WTC11 (cell line): Measurements from ENCODE around the gene B3GNT9. TPM values are rescaled to one million over a fixed set of nuclear protein-coding genes. Genes with fewer than 3 reads are reported as not detected.

Experiments
- ATAC-seq: fragments of 200-7000 bp; cut with Tn5 transposase; 2 replicates; pipeline ENCODE4 v1.10.0; 2021; ENCODE audit warnings: mild to moderate bottlenecking, moderate library complexity
- CTCF ChIA-PET: fragments of 300-600 bp; sonication (Branson Sonifier 250); formaldehyde crosslinking; loops from one replicate; lab custom pipeline; 2021; ENCODE audit warnings: antibody characterized with exemption; lab: Charles Lee
- POLR2A ChIA-PET: fragments of 350-600 bp; sonication (Branson Sonifier 250); formaldehyde crosslinking; loops from one replicate; lab custom pipeline; 2021; ENCODE audit warnings: antibody characterized with exemption; lab: Charles Lee
- DNase-seq: peaks from one replicate; pipeline ENCODE4 v3.0.0; 2021; ENCODE audit warnings: low spot score
- H3K27ac Mint-ChIP-seq: 2 replicates; pipeline ENCODE4 v1.8.0; 2021; ENCODE audit warnings: mixed read lengths
- H3K27me3 Mint-ChIP-seq: 2 replicates; pipeline ENCODE4 v1.8.0; 2021; ENCODE audit warnings: low read depth, mild to moderate bottlenecking, moderate library complexity, mixed read lengths
- H3K36me3 Mint-ChIP-seq: 2 replicates; pipeline ENCODE4 v1.8.0; 2021; ENCODE audit warnings: mixed read lengths
- H3K4me1 Mint-ChIP-seq: 2 replicates; pipeline ENCODE4 v1.8.0; 2022; ENCODE audit warnings: mixed read lengths
- H3K4me3 Mint-ChIP-seq: 2 replicates; pipeline ENCODE4 v1.8.0; 2021; ENCODE audit warnings: mild to moderate bottlenecking, moderate library complexity, mixed read lengths
- H3K9me3 Mint-ChIP-seq: 2 replicates; pipeline ENCODE4 v1.8.0; 2021; ENCODE audit warnings: mixed read lengths
- ATF1 ChIP-seq: sonication (generic); formaldehyde crosslinking; IDR thresholded peaks from 2 replicates; pipeline ENCODE4 v1.8.1; 2023; ENCODE audit warnings: mild to moderate bottlenecking, moderate library complexity, missing genetic modification reagents
- ETV6 ChIP-seq: sonication (generic); formaldehyde crosslinking; IDR thresholded peaks from 2 replicates; pipeline ENCODE4 v1.8.1; 2022; ENCODE audit warnings: mild to moderate bottlenecking, missing genetic modification reagents
- FOXJ3 ChIP-seq: sonication (generic); formaldehyde crosslinking; IDR thresholded peaks from 2 replicates; pipeline ENCODE4 v1.9.0; 2021; ENCODE audit warnings: missing genetic modification reagents, mild to moderate bottlenecking, borderline replicate concordance
- KAT7 ChIP-seq: sonication (generic); formaldehyde crosslinking; IDR thresholded peaks from 2 replicates; pipeline ENCODE4 v1.8.1; 2023; ENCODE audit warnings: missing genetic modification reagents, mild to moderate bottlenecking, borderline replicate concordance
- NFE2L1 ChIP-seq: sonication (generic); formaldehyde crosslinking; IDR thresholded peaks from 2 replicates; pipeline ENCODE4 v1.8.1; 2023; ENCODE audit warnings: missing genetic modification reagents
- NFYB ChIP-seq: sonication (generic); formaldehyde crosslinking; conservative IDR thresholded peaks from 2 replicates; pipeline ENCODE4 v1.8.0; 2022; ENCODE audit warnings: low read depth, missing genetic modification reagents
- NR1H2 ChIP-seq: sonication (generic); formaldehyde crosslinking; IDR thresholded peaks from 2 replicates; pipeline ENCODE4 v1.9.0; 2021; ENCODE audit warnings: mild to moderate bottlenecking, moderate library complexity, missing genetic modification reagents
- NR2C2 ChIP-seq: sonication (generic); formaldehyde crosslinking; IDR thresholded peaks from 2 replicates; pipeline ENCODE4 v1.8.0; 2022; ENCODE audit warnings: mild to moderate bottlenecking, missing genetic modification reagents
- RELA ChIP-seq: sonication (generic); formaldehyde crosslinking; IDR thresholded peaks from 2 replicates; pipeline ENCODE4 v1.8.1; 2022; ENCODE audit warnings: missing genetic modification reagents, mild to moderate bottlenecking, borderline replicate concordance
- ZNF138 ChIP-seq: sonication (generic); formaldehyde crosslinking; conservative IDR thresholded peaks from 2 replicates; pipeline ENCODE4 v1.8.1; 2022; ENCODE audit warnings: mild to moderate bottlenecking, moderate library complexity, missing genetic modification reagents
- ZNF263 ChIP-seq: sonication (generic); formaldehyde crosslinking; IDR thresholded peaks from 2 replicates; pipeline ENCODE4 v1.8.1; 2022; ENCODE audit warnings: low read depth, mild to moderate bottlenecking, moderate library complexity, missing genetic modification reagents
- total RNA-seq: library from RNA; stranded (reverse); gene quantifications from 3 replicates; pipeline ENCODE4 v1.2.3, GENCODE V29; 2021
- TF ChIP-seq, protein P1 (sequence below): fragments of 250-450 bp; sonication (Bioruptor Pico); IDR thresholded peaks from 2 replicates; pipeline ENCODE4 v1.9.0; 2021; ENCODE audit warnings: moderate library complexity, mild to moderate bottlenecking, inconsistent platforms, borderline replicate concordance
- TF ChIP-seq, protein P2 (sequence below): sonication (generic); formaldehyde crosslinking; IDR thresholded peaks from 2 replicates; pipeline ENCODE4 v1.8.1; 2023; ENCODE audit warnings: mild to moderate bottlenecking, missing genetic modification reagents, moderate library complexity
- TF ChIP-seq, protein P3 (sequence below): fragments of 250-450 bp; sonication (Bioruptor Pico); IDR thresholded peaks from 2 replicates; pipeline ENCODE4 v1.9.0; 2021; ENCODE audit warnings: mild to moderate bottlenecking
- TF ChIP-seq, protein P4 (sequence below): sonication (generic); formaldehyde crosslinking; IDR thresholded peaks from 2 replicates; pipeline ENCODE4 v1.8.1; 2023; ENCODE audit warnings: mild to moderate bottlenecking, missing genetic modification reagents, borderline replicate concordance
- TF ChIP-seq, protein P5 (sequence below): sonication (generic); formaldehyde crosslinking; IDR thresholded peaks from 2 replicates; pipeline ENCODE4 v1.8.0; 2023; ENCODE audit warnings: missing genetic modification reagents, mild to moderate bottlenecking, borderline replicate concordance
- TF ChIP-seq, protein P6 (sequence below): fragments of 250-450 bp; sonication (Bioruptor Pico); IDR thresholded peaks from 2 replicates; pipeline ENCODE4 v1.8.0; 2021; ENCODE audit warnings: mild to moderate bottlenecking
- TF ChIP-seq, protein P7 (sequence below): sonication (generic); formaldehyde crosslinking; IDR thresholded peaks from 2 replicates; pipeline ENCODE4 v1.8.0; 2023; ENCODE audit warnings: missing genetic modification reagents

Gene B3GNT9
- total RNA-seq, 1 experiment from 2014 or later = 6.4 TPM

DNA sequence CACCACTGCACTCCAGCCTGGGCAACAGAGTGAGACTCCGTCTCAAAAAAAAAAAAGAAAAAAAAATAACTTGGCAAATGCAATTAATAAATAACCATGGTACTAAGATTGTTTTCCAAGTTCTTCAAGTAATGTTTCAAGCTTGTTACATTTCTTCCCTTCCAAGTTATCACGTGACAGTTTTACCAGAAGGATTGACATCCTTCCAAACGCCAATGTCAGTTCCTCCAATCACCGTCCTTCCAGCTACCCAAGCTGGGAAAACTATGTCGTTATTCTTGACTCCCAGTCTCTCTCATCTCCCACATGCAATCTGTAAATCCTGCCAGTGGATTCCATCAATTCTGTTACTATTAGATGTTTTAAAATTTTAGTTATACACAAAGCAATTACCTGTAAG lies 44.9 kb downstream of the B3GNT9 start:
- POLR2A ChIA-PET = interaction anchor here (0.7 kb wide), 1 partner anchor 42 kb away, joined by 3 read pairs; no protein-coding TSS in a partner anchor
- Mint-ChIP-seq H3K27ac (no peak overlapping the region), H3K4me3 (no peak overlapping the region)
- CTCF ChIA-PET = interaction anchor here (0.7 to 2.7 kb wide), 4 partner anchors 45 to 88 kb away, joined by 3 to 15 read pairs (median 4); partner anchors contain the start of gene B3GNT9
- DNase-seq = no peak
- TF ChIP-seq, protein P1, sequence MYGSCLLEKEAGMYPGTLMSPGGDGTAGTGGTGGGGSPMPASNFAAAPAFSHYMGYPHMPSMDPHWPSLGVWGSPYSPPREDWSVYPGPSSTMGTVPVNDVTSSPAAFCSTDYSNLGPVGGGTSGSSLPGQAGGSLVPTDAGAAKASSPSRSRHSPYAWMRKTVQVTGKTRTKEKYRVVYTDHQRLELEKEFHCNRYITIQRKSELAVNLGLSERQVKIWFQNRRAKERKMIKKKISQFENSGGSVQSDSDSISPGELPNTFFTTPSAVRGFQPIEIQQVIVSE = no peak
- TF ChIP-seq ATF1 (CRISPR knock-in tag) = no peak
- TF ChIP-seq, protein P2, sequence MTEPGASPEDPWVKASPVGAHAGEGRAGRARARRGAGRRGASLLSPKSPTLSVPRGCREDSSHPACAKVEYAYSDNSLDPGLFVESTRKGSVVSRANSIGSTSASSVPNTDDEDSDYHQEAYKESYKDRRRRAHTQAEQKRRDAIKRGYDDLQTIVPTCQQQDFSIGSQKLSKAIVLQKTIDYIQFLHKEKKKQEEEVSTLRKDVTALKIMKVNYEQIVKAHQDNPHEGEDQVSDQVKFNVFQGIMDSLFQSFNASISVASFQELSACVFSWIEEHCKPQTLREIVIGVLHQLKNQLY = no peak
- TF ChIP-seq, protein P3, sequence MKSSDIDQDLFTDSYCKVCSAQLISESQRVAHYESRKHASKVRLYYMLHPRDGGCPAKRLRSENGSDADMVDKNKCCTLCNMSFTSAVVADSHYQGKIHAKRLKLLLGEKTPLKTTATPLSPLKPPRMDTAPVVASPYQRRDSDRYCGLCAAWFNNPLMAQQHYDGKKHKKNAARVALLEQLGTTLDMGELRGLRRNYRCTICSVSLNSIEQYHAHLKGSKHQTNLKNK (CRISPR knock-in tag) = no peak
- TF ChIP-seq, protein P4, sequence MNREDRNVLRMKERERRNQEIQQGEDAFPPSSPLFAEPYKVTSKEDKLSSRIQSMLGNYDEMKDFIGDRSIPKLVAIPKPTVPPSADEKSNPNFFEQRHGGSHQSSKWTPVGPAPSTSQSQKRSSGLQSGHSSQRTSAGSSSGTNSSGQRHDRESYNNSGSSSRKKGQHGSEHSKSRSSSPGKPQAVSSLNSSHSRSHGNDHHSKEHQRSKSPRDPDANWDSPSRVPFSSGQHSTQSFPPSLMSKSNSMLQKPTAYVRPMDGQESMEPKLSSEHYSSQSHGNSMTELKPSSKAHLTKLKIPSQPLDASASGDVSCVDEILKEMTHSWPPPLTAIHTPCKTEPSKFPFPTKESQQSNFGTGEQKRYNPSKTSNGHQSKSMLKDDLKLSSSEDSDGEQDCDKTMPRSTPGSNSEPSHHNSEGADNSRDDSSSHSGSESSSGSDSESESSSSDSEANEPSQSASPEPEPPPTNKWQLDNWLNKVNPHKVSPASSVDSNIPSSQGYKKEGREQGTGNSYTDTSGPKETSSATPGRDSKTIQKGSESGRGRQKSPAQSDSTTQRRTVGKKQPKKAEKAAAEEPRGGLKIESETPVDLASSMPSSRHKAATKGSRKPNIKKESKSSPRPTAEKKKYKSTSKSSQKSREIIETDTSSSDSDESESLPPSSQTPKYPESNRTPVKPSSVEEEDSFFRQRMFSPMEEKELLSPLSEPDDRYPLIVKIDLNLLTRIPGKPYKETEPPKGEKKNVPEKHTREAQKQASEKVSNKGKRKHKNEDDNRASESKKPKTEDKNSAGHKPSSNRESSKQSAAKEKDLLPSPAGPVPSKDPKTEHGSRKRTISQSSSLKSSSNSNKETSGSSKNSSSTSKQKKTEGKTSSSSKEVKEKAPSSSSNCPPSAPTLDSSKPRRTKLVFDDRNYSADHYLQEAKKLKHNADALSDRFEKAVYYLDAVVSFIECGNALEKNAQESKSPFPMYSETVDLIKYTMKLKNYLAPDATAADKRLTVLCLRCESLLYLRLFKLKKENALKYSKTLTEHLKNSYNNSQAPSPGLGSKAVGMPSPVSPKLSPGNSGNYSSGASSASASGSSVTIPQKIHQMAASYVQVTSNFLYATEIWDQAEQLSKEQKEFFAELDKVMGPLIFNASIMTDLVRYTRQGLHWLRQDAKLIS (CRISPR knock-in tag) = no peak
- TF ChIP-seq, protein P5, sequence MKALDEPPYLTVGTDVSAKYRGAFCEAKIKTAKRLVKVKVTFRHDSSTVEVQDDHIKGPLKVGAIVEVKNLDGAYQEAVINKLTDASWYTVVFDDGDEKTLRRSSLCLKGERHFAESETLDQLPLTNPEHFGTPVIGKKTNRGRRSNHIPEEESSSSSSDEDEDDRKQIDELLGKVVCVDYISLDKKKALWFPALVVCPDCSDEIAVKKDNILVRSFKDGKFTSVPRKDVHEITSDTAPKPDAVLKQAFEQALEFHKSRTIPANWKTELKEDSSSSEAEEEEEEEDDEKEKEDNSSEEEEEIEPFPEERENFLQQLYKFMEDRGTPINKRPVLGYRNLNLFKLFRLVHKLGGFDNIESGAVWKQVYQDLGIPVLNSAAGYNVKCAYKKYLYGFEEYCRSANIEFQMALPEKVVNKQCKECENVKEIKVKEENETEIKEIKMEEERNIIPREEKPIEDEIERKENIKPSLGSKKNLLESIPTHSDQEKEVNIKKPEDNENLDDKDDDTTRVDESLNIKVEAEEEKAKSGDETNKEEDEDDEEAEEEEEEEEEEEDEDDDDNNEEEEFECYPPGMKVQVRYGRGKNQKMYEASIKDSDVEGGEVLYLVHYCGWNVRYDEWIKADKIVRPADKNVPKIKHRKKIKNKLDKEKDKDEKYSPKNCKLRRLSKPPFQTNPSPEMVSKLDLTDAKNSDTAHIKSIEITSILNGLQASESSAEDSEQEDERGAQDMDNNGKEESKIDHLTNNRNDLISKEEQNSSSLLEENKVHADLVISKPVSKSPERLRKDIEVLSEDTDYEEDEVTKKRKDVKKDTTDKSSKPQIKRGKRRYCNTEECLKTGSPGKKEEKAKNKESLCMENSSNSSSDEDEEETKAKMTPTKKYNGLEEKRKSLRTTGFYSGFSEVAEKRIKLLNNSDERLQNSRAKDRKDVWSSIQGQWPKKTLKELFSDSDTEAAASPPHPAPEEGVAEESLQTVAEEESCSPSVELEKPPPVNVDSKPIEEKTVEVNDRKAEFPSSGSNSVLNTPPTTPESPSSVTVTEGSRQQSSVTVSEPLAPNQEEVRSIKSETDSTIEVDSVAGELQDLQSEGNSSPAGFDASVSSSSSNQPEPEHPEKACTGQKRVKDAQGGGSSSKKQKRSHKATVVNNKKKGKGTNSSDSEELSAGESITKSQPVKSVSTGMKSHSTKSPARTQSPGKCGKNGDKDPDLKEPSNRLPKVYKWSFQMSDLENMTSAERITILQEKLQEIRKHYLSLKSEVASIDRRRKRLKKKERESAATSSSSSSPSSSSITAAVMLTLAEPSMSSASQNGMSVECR = no peak
- TF ChIP-seq, all 79 proteins: peak for 0
- Mint-ChIP-seq H3K4me1 (peaks cover 10% of the 10 kb centered on the region; the same call in 1 of the 2 replicates), H3K27me3 (peaks cover 5% of the 10 kb centered on the region; the same call in 1 of the 2 replicates), H3K9me3 (0 out of 2 replicates have a peak, but pooled peaks cover 3% of the 10 kb centered on the region), H3K36me3 (no peaks in the 10 kb centered on the region)
- ATAC-seq = no peak

DNA sequence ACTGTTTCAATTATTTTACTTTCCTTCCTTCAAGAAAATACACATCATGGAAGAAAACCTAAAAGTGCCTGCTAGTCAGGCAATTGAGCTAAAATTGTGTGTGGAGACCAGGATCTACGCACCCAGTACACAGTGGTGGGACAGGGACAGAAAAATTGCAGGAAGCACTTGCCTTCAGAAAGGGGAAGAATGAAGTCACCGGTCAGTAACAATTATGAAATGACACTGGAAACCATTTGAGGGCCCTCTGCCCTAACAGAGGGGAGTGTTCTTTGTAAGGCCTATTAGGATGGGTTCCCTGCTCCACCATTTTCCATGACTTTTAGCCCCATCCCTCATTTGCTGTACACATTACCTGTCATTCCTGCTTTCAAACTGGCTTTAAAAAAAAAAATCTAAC lies 45.6 kb downstream of the B3GNT9 start:
- POLR2A ChIA-PET = no interaction called here
- H3K4me3 Mint-ChIP-seq = no peak overlapping the region
- no peak overlapping the region for H3K27ac Mint-ChIP-seq
- no peak for TF ChIP-seq ATF1 (CRISPR knock-in tag)
- TF ChIP-seq, all 79 proteins: peak for 0
- Mint-ChIP-seq H3K27me3 (peaks cover 5% of the 10 kb centered on the region; the same call in 1 of the 2 replicates), H3K9me3 (0 out of 2 replicates have a peak, but pooled peaks cover 3% of the 10 kb centered on the region), H3K4me1 (0 out of 2 replicates have a peak, but pooled peaks cover 6% of the 10 kb centered on the region), H3K36me3 (no peaks in the 10 kb centered on the region)
- CTCF ChIA-PET = interaction anchor here (1.7 to 5.6 kb wide), 4 partner anchors 18 to 87 kb away, joined by 10 to 62 read pairs (median 30); no protein-coding TSS in a partner anchor
- DNase-seq (no peak), ATAC-seq (no peak)

DNA sequence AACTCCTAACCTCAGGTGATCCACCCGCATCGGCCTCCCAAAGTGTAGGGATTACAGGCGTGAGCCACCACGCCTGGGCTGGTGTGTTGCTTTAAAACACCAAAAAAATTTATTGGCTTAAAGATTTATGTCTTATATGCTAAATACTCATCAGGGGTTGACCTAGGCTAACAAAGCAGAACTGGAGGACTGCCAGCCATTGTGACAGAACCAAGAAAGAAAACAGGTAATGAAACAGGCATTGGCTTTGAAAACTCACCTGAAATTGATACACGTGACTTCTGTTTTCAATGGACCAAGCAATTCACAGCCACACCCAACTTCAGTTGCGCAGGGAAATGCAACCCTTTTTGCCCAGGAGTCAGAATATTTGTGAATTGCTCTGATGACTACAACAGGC lies 46.0 kb downstream of the B3GNT9 start:
- ChIA-PET POLR2A (no interaction called here), CTCF (interaction anchor here (1.2 to 5.6 kb wide), 23 partner anchors 8 to 151 kb away, joined by 3 to 62 read pairs (median 9); partner anchors contain the start of genes B3GNT9 and CES3)
- no peaks in the 10 kb centered on the region for H3K36me3 Mint-ChIP-seq
- no peak for ATAC-seq
- H3K4me3 Mint-ChIP-seq = no peak overlapping the region
- H3K9me3 Mint-ChIP-seq = 0 out of 2 replicates have a peak, but pooled peaks cover 3% of the 10 kb centered on the region
- H3K4me1 Mint-ChIP-seq = 0 out of 2 replicates have a peak, but pooled peaks cover 6% of the 10 kb centered on the region
- H3K27ac Mint-ChIP-seq = no peak overlapping the region
- DNase-seq = no peak
- peaks cover 5% of the 10 kb centered on the region; the same call in 1 of the 2 replicates for H3K27me3 Mint-ChIP-seq
- TF ChIP-seq NFYB (CRISPR knock-in tag) (no peak), FOXJ3 (CRISPR knock-in tag) (no peak), RELA (CRISPR knock-in tag) (no peak), ZNF138 (CRISPR knock-in tag) (no peak), ETV6 (no peak), KAT7 (CRISPR knock-in tag) (no peak), ZNF263 (CRISPR knock-in tag) (no peak), NR1H2 (CRISPR knock-in tag) (no peak), NFE2L1 (CRISPR knock-in tag) (no peak), NR2C2 (CRISPR knock-in tag) (no peak)
- TF ChIP-seq, protein P6, sequence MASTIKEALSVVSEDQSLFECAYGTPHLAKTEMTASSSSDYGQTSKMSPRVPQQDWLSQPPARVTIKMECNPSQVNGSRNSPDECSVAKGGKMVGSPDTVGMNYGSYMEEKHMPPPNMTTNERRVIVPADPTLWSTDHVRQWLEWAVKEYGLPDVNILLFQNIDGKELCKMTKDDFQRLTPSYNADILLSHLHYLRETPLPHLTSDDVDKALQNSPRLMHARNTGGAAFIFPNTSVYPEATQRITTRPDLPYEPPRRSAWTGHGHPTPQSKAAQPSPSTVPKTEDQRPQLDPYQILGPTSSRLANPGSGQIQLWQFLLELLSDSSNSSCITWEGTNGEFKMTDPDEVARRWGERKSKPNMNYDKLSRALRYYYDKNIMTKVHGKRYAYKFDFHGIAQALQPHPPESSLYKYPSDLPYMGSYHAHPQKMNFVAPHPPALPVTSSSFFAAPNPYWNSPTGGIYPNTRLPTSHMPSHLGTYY = no peak
- TF ChIP-seq, protein P3 (CRISPR knock-in tag) = no peak
- TF ChIP-seq, protein P7, sequence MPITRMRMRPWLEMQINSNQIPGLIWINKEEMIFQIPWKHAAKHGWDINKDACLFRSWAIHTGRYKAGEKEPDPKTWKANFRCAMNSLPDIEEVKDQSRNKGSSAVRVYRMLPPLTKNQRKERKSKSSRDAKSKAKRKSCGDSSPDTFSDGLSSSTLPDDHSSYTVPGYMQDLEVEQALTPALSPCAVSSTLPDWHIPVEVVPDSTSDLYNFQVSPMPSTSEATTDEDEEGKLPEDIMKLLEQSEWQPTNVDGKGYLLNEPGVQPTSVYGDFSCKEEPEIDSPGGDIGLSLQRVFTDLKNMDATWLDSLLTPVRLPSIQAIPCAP = no peak
